HepG2 (cell line): ENCODE data around the gene TMEM121. TPM values are rescaled to one million over a fixed set of nuclear protein-coding genes. Genes with fewer than 3 reads are reported as not detected.
A peak's percentile ranks its signal among the peaks of the same experiment; 100 is the strongest.

Experiments used
- ARID2 ChIP-seq: sonication (generic); formaldehyde crosslinking; IDR thresholded peaks from 2 replicates; pipeline ENCODE4 v1.8.1; 2022; ENCODE audit warnings: mild to moderate bottlenecking, missing genetic modification reagents, borderline replicate concordance
- CCAR2 ChIP-seq: fragments of 200-400 bp; formaldehyde crosslinking; optimal IDR thresholded peaks from 2 replicates; pipeline ENCODE3; 2018; ENCODE audit warnings: low read depth, mild to moderate bottlenecking, low read length, moderate library complexity
- GATAD1 ChIP-seq: IDR thresholded peaks from 2 replicates; pipeline ENCODE4 v1.6.1; 2016; ENCODE audit warnings: missing genetic modification reagents, missing compliant biosample characterization
- HNRNPLL ChIP-seq: fragments of 200-400 bp; formaldehyde crosslinking; IDR thresholded peaks from 2 replicates; pipeline ENCODE4 v1.6.1; 2017; ENCODE audit warnings: mild to moderate bottlenecking, low read depth, low read length; ENCODE audit not compliant: poor library complexity, severe bottlenecking
- SOX13 ChIP-seq, 3 experiments: fragments of 450-650 bp in 1 of 3; sonication (generic) in 1 of 3; formaldehyde crosslinking in 1 of 3; IDR thresholded peaks in 2 of 3; conservative IDR thresholded peaks in 1 of 3; 2 replicates each; pipeline versions ENCODE4 v1.5.0 to v1.6.1; 2016 to 2020; ENCODE audit warnings: antibody characterized with exemption in 1 of 3, mild to moderate bottlenecking in 1 of 3, missing compliant biosample characterization in 1 of 3, missing genetic modification reagents in 1 of 3, moderate library complexity in 1 of 3
- SP5 ChIP-seq: IDR thresholded peaks from 2 replicates; pipeline ENCODE4 v1.6.1; 2016; ENCODE audit warnings: low read depth, borderline replicate concordance
- TBX2 ChIP-seq: sonication (generic); formaldehyde crosslinking; IDR thresholded peaks from 2 replicates; pipeline ENCODE4 v1.5.0; 2020; ENCODE audit warnings: missing genetic modification reagents, mild to moderate bottlenecking, borderline replicate concordance
- THAP11 ChIP-seq: IDR thresholded peaks from 2 replicates; pipeline ENCODE4 v1.6.1; 2016; ENCODE audit warnings: missing biosample characterization, missing genetic modification reagents
- U2AF1 ChIP-seq: fragments of 200-400 bp; formaldehyde crosslinking; optimal IDR thresholded peaks from 2 replicates; pipeline ENCODE3; 2017; ENCODE audit warnings: mild to moderate bottlenecking, low read depth, low read length
- YY1 ChIP-seq: IDR thresholded peaks from 2 replicates; pipeline ENCODE4 v1.6.1; 2011; ENCODE audit warnings: low read length, low read depth, moderate library complexity, mild to moderate bottlenecking; ENCODE audit not compliant: insufficient read depth, insufficient replicate concordance
- polyA plus RNA-seq, 8 experiments: library from polyadenylated mRNA; depleted of rRNA in 3 of 8; stranded (reverse) in 7 of 8; unstranded in 1 of 8; fragments of >200 nt; fragmentation: Illumina TruSeq in 4 of 8; extraction: Trizol in 4 of 8; gene quantifications; 2 replicates each; pipeline versions ENCODE4 v1.2.1 to v1.2.3, GENCODE V29; 2011 to 2016; ENCODE audit warnings: low read depth in 4 of 8, missing spikeins in 1 of 8, mixed read lengths in 1 of 8; ENCODE audit not compliant: insufficient read depth in 1 of 8
- total RNA-seq, 5 experiments: library from RNA; depleted of rRNA; stranded (reverse); fragments of >200 nt; fragmentation: Illumina TruSeq; extraction: Trizol; gene quantifications; 2 replicates each; pipeline ENCODE4 v1.2.3, GENCODE V29; 2016; ENCODE audit warnings: low read depth in 1 of 5
- TF ChIP-seq, protein P1 (sequence below): sonication (generic); formaldehyde crosslinking; IDR thresholded peaks from 2 replicates; pipeline ENCODE4 v1.5.0; 2020; ENCODE audit warnings: mild to moderate bottlenecking, missing genetic modification reagents, borderline replicate concordance
- TF ChIP-seq, protein P2 (sequence below): fragments of 450-650 bp; IDR thresholded peaks from 2 replicates; pipeline ENCODE4 v1.6.1; 2017; ENCODE audit warnings: mild to moderate bottlenecking

TMEM121 gene
- total and polyA plus RNA-seq, 2 of the 13 experiments (the other 11 are each of a cell fraction or from before 2014, with no cell fraction given): 6.6 to 19.0 TPM

DNA sequence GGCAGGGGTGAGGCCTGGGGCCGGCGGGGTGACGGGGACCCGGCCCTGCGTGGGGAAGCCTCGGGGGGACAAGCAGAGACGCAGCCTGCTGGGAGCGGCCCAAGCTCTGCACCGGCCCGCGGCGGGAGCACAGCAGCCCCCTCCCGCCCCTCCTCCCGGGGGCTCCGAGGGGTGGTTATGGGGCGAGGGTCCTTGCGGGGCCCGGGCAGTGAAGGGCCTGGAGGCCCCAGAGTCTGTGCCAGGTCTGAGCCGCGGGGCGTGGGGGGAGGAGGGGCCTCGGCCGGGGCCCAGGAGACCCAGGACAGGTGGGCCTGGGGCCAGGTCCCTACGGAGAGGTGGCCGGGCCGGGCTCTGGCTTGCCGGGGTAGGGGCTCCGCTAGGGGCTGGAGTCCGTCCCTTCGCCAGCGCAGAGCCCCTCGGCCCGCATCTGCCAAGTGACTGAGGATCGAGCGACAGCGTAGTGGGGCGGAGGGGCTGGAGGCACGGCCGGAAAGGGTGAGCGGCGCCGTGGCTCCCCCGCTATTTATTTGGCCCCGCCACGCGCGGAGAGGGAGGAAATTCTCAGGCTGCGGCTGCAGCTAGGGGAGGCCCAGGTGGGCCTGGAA is 495 bp downstream of the TMEM121 start (continued):
- TF ChIP-seq, protein P1, sequence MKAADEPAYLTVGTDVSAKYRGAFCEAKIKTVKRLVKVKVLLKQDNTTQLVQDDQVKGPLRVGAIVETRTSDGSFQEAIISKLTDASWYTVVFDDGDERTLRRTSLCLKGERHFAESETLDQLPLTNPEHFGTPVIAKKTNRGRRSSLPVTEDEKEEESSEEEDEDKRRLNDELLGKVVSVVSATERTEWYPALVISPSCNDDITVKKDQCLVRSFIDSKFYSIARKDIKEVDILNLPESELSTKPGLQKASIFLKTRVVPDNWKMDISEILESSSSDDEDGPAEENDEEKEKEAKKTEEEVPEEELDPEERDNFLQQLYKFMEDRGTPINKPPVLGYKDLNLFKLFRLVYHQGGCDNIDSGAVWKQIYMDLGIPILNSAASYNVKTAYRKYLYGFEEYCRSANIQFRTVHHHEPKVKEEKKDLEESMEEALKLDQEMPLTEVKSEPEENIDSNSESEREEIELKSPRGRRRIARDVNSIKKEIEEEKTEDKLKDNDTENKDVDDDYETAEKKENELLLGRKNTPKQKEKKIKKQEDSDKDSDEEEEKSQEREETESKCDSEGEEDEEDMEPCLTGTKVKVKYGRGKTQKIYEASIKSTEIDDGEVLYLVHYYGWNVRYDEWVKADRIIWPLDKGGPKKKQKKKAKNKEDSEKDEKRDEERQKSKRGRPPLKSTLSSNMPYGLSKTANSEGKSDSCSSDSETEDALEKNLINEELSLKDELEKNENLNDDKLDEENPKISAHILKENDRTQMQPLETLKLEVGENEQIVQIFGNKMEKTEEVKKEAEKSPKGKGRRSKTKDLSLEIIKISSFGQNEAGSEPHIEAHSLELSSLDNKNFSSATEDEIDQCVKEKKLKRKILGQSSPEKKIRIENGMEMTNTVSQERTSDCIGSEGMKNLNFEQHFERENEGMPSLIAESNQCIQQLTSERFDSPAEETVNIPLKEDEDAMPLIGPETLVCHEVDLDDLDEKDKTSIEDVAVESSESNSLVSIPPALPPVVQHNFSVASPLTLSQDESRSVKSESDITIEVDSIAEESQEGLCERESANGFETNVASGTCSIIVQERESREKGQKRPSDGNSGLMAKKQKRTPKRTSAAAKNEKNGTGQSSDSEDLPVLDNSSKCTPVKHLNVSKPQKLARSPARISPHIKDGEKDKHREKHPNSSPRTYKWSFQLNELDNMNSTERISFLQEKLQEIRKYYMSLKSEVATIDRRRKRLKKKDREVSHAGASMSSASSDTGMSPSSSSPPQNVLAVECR: peak; percentile 3; the same call in 1 of the 2 replicates
- TF ChIP-seq U2AF1 (no peak), GATAD1 (CRISPR knock-in tag) (no peak), SOX13 (IDR thresholded peaks at IDR 0.05) (no peak), SOX13 (CRISPR knock-in tag; conservative IDR thresholded peaks at IDR 0.05 in 1 of 2, IDR thresholded peaks at IDR 0.05 in 1 of 2) (no peak), ARID2 (CRISPR knock-in tag) (no peak), YY1 (no peak), CCAR2 (no peak), TBX2 (CRISPR knock-in tag) (0 out of 2 replicates have a peak, but pooled peaks have one; percentile 16), THAP11 (CRISPR knock-in tag) (no peak), SP5 (CRISPR knock-in tag) (no peak), HNRNPLL (peak; percentile 37)
- TF ChIP-seq, protein P2, sequence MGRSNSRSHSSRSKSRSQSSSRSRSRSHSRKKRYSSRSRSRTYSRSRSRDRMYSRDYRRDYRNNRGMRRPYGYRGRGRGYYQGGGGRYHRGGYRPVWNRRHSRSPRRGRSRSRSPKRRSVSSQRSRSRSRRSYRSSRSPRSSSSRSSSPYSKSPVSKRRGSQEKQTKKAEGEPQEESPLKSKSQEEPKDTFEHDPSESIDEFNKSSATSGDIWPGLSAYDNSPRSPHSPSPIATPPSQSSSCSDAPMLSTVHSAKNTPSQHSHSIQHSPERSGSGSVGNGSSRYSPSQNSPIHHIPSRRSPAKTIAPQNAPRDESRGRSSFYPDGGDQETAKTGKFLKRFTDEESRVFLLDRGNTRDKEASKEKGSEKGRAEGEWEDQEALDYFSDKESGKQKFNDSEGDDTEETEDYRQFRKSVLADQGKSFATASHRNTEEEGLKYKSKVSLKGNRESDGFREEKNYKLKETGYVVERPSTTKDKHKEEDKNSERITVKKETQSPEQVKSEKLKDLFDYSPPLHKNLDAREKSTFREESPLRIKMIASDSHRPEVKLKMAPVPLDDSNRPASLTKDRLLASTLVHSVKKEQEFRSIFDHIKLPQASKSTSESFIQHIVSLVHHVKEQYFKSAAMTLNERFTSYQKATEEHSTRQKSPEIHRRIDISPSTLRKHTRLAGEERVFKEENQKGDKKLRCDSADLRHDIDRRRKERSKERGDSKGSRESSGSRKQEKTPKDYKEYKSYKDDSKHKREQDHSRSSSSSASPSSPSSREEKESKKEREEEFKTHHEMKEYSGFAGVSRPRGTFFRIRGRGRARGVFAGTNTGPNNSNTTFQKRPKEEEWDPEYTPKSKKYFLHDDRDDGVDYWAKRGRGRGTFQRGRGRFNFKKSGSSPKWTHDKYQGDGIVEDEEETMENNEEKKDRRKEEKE: no peak
